NCI-H2081 treated with DMSO at 0.1 percent for 48 hours (cell line): ENCODE measurements around the gene OR51I1.

Experiments
- DNase-seq: peaks from one replicate; lab custom pipeline; 2025; lab: John Stamatoyannopoulos, UW

Gene OR51I1, protein sequence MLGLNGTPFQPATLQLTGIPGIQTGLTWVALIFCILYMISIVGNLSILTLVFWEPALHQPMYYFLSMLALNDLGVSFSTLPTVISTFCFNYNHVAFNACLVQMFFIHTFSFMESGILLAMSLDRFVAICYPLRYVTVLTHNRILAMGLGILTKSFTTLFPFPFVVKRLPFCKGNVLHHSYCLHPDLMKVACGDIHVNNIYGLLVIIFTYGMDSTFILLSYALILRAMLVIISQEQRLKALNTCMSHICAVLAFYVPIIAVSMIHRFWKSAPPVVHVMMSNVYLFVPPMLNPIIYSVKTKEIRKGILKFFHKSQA

DNA sequence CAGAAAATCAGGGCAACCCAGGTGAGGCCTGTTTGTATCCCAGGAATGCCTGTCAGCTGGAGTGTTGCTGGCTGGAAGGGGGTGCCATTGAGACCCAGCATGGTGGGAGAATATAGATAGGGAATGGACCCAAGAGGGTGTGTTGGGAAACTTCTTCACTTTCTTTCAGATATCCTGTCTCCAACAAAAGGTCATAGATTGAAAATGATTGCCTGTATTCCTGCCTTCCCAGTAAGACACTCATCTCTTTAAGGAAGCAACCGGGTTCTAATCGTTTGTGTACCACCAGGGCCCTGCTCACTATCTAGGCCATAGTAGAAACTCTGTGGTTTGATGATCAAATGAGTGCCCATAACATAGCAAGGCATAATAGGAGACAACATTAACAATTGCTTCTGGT lies at the start of gene OR51I1:
Gene OR51I1, minus strand, starts transcription at position 101 of the 400 bp plus-strand sequence. Its CDS starts 0 bp downstream, at position 101.
- DNase-seq: no peak

DNA sequence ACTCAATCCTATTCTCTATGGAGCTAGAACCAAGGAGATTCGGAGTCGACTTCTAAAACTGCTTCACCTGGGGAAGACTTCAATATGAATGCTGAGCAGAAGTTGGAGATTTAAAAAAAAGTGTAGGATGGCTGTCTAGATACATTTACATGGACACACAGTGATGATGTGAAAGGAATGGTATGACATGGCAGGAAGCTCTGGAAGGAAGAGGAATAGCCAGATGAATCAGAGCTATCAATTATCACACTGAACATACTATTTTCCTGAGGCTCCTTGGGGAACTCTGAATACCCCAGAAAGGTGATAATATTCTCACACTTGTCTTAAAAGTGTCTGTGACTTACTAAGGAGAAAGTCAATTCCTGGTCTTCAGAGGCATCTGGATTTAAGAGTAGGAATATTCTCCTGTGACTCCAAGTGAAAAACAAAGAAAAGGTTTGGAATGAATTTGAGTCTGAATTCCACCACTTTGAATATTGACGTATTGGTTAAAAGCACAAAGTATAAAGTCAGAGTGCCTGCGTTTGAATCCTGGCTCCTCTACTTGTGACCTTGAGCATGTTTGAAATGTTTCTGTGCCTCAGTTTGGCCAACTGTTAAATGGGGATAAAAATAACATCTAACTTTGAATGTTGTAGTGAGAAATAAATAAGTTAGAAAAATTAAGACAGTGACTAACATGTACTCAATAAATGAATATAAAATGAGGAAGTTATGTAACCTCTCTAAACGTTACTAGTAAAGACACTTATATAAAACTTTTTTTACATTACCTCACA lies 48.5 kb upstream of the OR51I1 start:
- DNase-seq: no peak

DNA sequence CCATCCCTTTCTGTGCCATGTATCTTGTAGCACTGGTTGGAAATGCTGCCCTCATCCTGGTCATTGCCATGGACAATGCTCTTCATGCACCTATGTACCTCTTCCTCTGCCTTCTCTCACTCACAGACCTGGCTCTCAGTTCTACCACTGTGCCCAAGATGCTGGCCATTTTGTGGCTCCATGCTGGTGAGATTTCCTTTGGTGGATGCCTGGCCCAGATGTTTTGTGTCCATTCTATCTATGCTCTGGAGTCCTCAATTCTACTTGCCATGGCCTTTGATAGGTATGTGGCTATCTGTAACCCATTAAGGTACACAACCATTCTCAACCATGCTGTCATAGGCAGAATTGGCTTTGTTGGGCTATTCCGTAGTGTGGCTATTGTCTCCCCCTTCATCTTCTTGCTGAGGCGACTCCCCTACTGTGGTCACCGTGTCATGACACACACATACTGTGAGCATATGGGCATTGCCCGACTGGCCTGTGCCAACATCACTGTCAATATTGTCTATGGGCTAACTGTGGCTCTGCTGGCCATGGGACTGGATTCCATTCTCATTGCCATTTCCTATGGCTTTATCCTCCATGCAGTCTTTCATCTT lies 47.6 kb upstream of the OR51I1 start:
- DNase-seq: no peak

DNA sequence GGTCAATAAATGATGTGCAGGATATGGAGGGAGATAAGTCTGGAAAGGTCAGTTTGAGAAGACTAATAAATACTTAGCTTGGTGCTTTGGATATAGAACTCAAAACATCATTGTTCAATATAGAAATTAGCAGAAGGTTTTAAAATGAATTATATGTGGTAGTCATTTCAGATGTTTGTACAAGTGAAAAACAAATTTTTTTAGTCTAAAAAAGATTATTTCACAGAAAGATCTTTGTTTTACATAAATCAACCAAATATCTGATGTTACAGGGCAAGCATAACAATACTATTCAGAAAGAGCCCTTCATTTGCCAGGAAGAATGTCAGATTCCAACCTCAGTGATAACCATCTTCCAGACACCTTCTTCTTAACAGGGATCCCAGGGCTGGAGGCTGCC lies 47.1 kb upstream of the OR51I1 start, which contains the start of gene OR52D1:
Gene OR52D1, plus strand, starts transcription at position 301 of the 400 bp plus-strand sequence. Its CDS starts 22 bp downstream, at position 323.
- no peak for DNase-seq

DNA sequence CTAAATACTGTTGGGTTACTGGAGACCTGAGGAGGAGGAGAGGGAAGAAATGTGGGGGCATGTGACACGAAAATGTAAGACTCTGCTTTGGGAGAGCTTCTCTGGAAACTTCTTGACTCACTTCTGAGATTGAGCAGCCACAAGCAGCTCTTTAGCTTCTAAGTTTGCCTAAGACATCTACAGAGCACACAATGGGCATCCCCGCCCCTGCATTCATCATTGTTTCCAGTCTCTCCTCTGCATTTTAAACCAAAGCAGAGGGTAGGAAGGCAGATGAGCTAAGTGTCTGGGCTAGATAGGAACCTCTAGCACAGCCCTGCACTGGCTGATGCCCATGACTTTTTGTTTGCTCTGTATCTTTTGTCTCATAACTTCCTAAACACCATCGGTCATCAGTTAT lies 45.1 kb upstream of the OR51I1 start:
- no peak for DNase-seq

DNA sequence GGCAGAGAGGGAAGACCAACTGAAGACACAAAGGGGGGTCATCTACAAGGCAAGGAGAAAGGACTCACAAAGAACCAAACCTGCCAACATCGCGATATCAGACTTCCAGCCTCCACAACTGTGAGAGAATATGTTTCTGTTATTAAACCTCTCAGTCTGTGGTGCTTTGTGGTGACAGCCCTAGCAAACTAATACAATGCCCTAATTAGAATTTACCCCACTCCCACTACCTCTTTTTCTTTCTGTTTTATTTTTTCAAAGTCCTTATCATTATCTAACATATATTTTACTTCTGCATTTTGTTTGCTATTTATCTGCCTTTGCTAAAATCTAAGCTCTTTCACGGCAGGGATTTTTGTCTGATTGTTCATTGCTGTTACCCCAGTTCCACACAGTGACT lies 44.7 kb upstream of the OR51I1 start:
- no peak for DNase-seq

DNA sequence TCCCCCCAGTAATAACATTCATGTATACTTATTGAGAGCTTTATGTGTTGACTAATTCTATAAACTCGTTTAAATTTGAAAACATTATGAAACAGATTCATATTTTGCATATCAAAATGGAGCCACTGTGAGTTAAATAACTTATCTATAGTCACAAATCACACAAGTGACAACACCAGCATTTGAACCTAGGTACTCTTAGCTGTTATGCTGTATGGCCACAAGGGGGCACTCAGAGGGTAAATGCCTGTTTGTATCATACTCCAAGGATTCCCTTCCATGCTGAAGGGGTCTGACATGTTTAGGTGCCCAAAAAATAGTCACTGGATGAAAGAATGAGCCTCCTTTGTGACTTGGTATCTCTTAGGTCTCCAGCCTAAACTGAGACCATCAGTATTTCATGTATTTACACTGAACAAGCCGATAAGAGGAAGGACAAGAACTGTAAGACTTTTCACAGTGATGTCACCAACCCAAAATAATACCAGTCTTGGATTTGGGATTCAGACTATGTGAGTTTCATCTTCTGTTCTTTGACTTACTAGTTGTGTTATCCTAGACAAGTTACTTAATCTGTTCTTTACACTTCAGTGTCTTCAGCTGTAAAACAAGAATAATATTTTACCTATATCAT lies 35.0 kb upstream of the OR51I1 start:
- DNase-seq: no peak

DNA sequence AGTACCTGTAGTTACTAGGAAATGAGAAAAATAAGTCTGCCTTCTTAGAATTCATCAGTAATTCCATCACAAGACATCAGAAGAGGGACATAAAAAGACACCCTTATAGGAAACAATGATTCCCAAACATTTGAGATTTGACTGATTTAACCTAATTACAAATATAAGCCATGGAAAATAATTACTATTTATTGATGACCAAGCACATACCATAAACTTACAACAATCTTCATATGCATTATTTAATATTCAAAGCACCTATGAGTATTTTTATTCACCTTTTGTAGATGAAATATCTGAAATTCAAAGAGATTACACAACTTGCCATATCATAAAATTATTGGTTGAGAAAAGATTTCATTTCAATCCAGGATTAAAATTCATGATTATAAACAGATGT lies 32.6 kb upstream of the OR51I1 start:
- DNase-seq: no peak

DNA sequence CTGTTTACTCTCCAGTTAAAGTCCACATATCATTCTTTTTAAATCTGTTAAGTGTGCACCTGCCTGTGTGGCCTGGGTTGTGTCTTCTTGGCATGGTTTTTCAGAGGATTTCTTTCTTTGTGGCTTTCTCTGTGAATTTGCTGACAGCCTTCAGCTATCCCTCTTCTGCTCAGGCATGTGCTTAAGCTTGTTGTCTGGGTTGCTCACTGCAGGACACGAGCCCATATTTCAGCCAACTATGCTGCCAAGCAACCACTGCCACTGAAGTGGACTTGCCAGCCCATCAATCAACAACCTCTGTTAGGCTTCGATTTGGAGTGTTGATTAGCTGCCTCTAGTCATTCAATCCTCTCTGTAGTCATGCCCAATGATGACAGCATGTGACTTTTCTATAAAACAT lies 26.2 kb upstream of the OR51I1 start:
- DNase-seq: no peak

DNA sequence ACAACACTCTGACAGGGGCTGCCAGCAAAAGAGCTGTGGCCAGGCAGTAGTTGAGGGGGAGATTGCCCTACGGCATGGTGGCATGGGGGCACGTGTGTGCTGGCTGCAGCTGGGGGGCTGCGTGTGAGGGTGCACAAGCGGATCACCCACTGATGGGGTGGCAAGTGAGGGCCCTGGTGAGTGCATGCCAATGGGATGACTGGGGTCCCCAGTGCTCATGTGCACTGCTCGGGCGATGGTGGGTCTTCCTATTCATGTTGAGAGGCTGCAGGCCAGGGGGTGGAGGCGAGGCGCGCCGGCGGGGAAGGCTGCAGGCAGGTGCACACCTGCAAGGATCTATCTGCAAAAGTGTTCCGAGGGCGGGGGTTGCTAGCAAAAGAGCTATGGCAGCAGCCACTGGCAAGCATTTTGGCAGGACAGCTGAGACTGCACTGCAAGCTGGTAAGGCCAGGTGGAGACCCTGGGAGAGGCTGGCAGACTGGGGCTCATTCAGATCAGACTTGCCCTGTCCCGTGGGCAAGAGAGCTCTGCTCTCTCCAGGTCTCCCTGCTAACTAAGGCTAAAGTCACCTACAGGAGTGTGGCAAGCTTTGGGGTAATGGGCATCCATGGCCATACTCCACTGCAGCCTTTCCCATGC lies 19.8 kb upstream of the OR51I1 start:
- DNase-seq: no peak

DNA sequence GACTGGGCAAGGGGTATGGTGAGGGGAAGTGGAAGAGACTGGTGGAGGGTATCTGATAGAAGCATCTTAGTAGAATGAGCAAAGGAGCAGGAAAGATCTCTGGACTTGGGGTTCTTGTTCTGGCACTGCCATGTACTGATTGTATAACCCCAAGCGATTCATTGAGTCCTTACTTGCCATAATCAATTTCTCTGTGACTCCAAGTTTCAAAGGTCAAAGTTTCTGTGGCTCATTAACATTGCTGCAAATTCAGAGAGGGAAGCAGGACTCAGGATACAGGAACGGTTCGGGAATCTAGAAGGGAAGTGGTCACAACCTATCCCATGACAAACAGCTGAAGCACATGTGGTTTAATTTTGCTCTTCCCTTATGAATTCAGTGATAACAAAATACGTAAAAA lies 8.1 kb upstream of the OR51I1 start:
- no peak for DNase-seq

DNA sequence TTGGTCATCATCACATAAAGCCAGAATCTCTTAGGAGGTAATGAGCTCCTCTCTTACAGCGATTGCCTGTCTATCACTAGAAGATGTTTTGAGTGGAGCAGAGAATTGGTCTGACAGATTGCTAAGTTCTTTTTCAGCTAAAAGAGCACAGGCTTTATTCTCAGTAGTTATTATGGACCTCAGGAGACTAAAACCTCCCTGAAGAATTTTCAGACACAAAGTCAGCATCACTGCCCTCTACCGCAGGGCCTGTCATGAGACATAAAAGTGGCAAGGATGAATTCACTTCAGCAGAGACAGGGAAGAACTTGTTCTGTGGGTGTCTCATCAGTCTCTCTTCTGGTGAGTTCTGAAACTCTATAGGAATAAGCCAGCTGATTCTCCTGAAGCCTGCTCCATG lies 7.7 kb upstream of the OR51I1 start, which contains the start of gene OR51I2:
Gene OR51I2, plus strand, starts transcription at position 301 of the 400 bp plus-strand sequence. CDS start 4,166 bp downstream, outside the sequence.
- no peak for DNase-seq

DNA sequence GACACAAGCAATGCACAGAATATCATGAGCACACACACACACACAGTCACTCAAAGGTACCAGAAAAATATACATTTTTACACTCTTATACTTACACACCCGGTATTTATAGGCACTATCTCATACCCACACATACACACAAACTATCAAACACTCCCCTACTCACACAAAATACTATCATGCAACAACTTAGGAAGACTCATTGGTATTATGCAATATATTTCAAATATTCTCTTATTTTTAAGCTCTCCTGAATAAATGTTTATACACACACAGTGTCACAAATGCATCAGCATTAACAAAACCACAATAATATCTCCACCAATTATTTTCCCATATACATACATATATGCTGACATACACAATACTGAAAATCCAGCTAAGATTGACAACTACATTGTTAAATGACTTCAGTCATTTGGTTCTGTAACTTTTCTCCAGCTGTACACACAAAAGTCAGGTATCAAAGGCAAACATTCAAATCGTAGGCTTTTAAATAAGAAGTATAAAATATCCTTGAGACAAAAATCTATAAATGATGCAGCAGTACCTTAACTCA lies 2.6 kb upstream of the OR51I1 start:
- no peak for DNase-seq

DNA sequence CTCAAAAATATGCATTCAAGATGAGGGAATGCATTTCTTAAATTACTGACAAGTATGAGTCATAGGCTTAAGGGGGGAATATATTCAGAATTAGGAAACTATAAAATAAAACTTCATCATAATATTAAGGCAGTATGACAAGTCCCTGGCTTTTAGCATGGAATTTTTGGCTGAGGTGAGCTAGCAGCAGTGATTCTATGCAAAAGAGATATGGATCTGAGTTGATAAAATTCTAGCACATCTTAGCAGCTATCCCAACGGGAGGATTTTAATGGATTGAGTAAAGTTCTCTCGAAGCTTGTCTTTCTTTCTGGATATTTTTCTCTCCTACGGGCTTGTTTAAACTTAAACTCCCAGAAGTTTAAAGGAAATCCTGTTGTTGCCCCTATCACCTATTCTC lies 18.2 kb downstream of the OR51I1 start:
- no peak for DNase-seq

DNA sequence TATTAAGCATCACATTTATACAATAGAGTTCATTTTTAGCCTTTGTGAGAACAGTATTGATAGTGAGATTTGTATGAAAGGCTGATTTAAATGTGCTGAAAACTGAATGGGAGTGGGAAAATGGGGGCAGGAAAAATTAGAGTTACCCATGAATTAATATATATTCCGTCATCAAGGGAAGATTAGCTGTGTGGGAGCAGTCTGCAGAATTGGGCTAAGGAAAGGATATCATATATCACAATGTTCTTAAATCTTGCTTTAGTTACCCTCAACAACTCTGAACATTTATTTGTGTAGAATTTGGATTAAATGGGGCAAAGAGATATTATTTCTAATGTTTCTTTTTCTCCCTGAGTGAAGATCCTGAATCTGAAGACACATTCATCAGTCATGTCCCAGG lies 19.5 kb downstream of the OR51I1 start, which contains the start of gene OR51Q1:
Gene OR51Q1, plus strand, starts transcription at position 301 of the 400 bp plus-strand sequence. Its CDS starts 90 bp downstream, at position 391.
- no peak for DNase-seq

DNA sequence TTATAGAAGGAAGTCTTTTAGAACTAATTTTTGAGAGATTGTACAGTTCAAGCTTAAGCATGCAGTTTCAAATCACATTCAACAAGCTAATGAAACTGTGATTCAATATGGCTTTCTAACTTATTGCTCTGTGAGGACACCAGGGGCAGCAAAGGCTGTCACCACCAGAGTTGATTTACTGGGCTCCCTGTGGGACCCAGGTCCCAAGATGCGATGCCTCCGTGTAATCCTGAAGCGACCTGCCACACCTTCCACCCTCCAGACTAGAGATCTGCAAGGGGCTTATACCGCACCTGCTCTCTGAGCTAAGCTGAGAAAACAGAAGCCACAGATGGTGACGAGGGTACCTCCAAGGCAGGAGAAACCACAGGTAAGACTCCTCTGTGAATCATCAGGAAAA lies 20.3 kb downstream of the OR51I1 start:
- no peak for DNase-seq

DNA sequence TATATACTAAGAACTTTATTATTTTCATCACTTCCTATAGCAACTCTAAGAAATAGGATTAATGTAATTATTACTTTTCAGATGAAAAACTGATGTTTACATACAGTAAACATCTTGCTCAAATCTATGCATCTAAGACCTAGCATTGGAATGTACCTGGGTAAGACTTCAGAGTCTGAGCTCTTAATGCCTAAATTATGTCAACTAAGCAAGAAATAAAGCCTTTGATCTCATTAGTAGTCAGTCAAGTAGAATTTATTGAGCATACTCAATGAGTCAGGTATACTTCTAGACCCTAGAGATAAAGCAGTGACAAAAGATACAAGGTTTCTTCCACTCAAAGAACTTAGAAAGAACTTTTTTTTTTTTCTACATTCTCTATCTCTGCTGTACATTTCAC lies 36.1 kb downstream of the OR51I1 start:
- no peak for DNase-seq

DNA sequence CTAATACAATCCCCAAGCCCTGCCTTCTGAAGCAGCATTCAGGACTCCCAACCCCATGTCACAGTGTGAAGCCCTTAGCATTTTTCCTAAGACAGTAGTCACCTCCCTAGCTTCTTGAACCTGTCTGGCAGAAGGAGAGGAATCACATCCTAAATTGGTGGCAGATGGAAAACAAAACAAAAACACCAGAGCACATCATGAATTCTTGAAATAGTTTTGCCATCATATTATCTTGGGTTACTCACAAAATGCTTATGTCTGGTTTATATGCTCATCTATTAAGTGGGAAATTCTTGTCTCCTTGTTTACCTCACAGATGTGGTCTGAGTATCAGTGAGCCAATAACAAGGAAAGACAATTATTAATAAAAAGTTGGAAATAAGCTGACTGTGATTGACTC lies 42.4 kb downstream of the OR51I1 start:
- DNase-seq: no peak

DNA sequence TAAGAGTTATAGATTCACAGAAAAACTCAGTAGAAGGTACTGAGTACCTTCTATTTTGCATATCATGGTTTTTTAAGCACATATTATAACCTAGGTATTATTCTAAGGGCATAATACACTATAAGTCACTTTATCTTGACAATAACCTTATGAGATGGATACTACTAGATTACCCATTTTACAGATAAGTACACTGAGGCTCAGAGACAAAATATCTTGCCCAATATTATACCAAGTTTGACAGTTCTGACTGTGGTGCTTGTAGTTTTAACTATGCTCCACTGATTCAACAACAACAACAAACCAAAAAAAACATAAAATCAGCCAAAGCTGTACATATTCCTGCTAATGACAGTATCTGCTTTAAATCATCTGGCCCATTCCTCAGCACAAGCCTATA lies 47.2 kb downstream of the OR51I1 start:
- DNase-seq: no peak
